GM18498 (cell line): Measurements from ENCODE around the gene STAB1.

Experiments
- ATAC-seq: cut with Tn5 transposase; IDR thresholded peaks from one replicate; pipeline ENCODE4 v1.9.1; 2021; ENCODE audit warnings: mild to moderate bottlenecking, moderate library complexity; ENCODE audit not compliant: unreplicated experiment

STAB1 gene

GRCh38 chr3:52458770-52459545, 36.2 kb upstream of the STAB1 start:
- ATAC-seq: no peak

GRCh38 chr3:52461874-52462273, 33.3 kb upstream of the STAB1 start:
- no peak for ATAC-seq

GRCh38 chr3:52463416-52463815, 31.7 kb upstream of the STAB1 start:
- no peak for ATAC-seq

GRCh38 chr3:52468336-52468735, 26.8 kb upstream of the STAB1 start:
- no peak for ATAC-seq

- no peak for ATAC-seq
Observed at GRCh38 chr3:52469001-52469400, 26.1 kb upstream of the STAB1 start.

- no peak for ATAC-seq
Observed at GRCh38 chr3:52470920-52471319, 24.2 kb upstream of the STAB1 start.

- no peak for ATAC-seq
Observed at GRCh38 chr3:52471371-52472238, 23.5 kb upstream of the STAB1 start.

- no peak for ATAC-seq
Observed at GRCh38 chr3:52472239-52473000, 22.7 kb upstream of the STAB1 start.

GRCh38 chr3:52473026-52473425, 22.1 kb upstream of the STAB1 start:
- no peak for ATAC-seq

GRCh38 chr3:52477076-52477795, 17.9 kb upstream of the STAB1 start:
- no peak for ATAC-seq

- ATAC-seq: no peak
Observed at GRCh38 chr3:52477796-52478095, 17.4 kb upstream of the STAB1 start.

GRCh38 chr3:52479037-52479876, 15.9 kb upstream of the STAB1 start:
- ATAC-seq: no peak

- no peak for ATAC-seq
Observed at GRCh38 chr3:52479877-52480575, 15.1 kb upstream of the STAB1 start.

- no peak for ATAC-seq
Observed at GRCh38 chr3:52480768-52481715, 14.1 kb upstream of the STAB1 start.

GRCh38 chr3:52481819-52482521, 13.2 kb upstream of the STAB1 start:
- ATAC-seq: no peak

- no peak for ATAC-seq
Observed at GRCh38 chr3:52483081-52483480, 12.1 kb upstream of the STAB1 start.

GRCh38 chr3:52483577-52484381, 11.4 kb upstream of the STAB1 start:
- ATAC-seq: no peak
